NCI-H2081 (cell line): Measurements from ENCODE around the gene FAM47E.

Experiments used
- DNase-seq, 2 experiments: peaks; one replicate each; lab custom pipeline; 2025; lab: John Stamatoyannopoulos, UW

Gene FAM47E

GRCh38 chr4:76301775-76302162, 50.2 kb downstream of the FAM47E start:
- DNase-seq, result no peak

GRCh38 chr4:76302826-76303438, 51.4 kb downstream of the FAM47E start:
- DNase-seq, result no peak

- DNase-seq, result no peak
These were observed 53.6 kb downstream of the FAM47E start for GRCh38 chr4:76305033-76305687.

- peak in 1 of 2 experiments; percentile 18 for DNase-seq
These were observed 54.7 kb downstream of the FAM47E start, which contains the start of gene STBD1 for GRCh38 chr4:76305971-76306881. Gene STBD1, plus strand, starts transcription at chr4:76306733. Its CDS starts 37 bp downstream, at chr4:76306770.

- no peak for DNase-seq
These were observed 55.5 kb downstream of the FAM47E start for GRCh38 chr4:76306882-76307659.

GRCh38 chr4:76307660-76308014, 56.1 kb downstream of the FAM47E start:
- DNase-seq, result no peak

GRCh38 chr4:76308548-76308947, 57.0 kb downstream of the FAM47E start:
- no peak for DNase-seq

- no peak for DNase-seq
These were observed 58.5 kb downstream of the FAM47E start for GRCh38 chr4:76309939-76310550.

- no peak for DNase-seq
These were observed 59.2 kb downstream of the FAM47E start for GRCh38 chr4:76310683-76311082.

- DNase-seq, result no peak
These were observed 60.4 kb downstream of the FAM47E start for GRCh38 chr4:76311896-76312331.

GRCh38 chr4:76312457-76312856, 60.9 kb downstream of the FAM47E start:
- DNase-seq, result no peak

GRCh38 chr4:76313547-76313946, 62.0 kb downstream of the FAM47E start:
- no peak for DNase-seq

GRCh38 chr4:76315267-76315918, 63.9 kb downstream of the FAM47E start:
- DNase-seq, result no peak

GRCh38 chr4:76316131-76316530, 64.6 kb downstream of the FAM47E start:
- no peak for DNase-seq

- no peak for DNase-seq
These were observed 70.7 kb downstream of the FAM47E start for GRCh38 chr4:76322236-76322635.

GRCh38 chr4:76325072-76325471, 73.6 kb downstream of the FAM47E start:
- no peak for DNase-seq

GRCh38 chr4:76326515-76326914, 75.0 kb downstream of the FAM47E start:
- no peak for DNase-seq
